H9 (cell line): ENCODE results near the gene LIN9. TPM values are rescaled to one million over a fixed set of nuclear protein-coding genes. Genes with fewer than 3 reads are reported as not detected.

Experiments
- DNase-seq: peaks from one replicate; pipeline ENCODE4 v3.0.0-alpha.2; 2017
- H2AFZ ChIP-seq: one replicate; pipeline ENCODE4 v1.6.1; 2013; ENCODE audit warnings: mild to moderate bottlenecking, low read length, control low read depth, moderate library complexity
- H2AK5ac ChIP-seq: 2 replicates; pipeline ENCODE4 v1.6.1; 2013; ENCODE audit warnings: low read length, control low read depth, mixed read lengths; ENCODE audit not compliant: insufficient read length
- H2BK120ac ChIP-seq: one replicate; pipeline ENCODE4 v1.6.1; 2013; ENCODE audit warnings: low read depth, mild to moderate bottlenecking, low read length, control low read depth, inconsistent platforms; ENCODE audit not compliant: poor library complexity, severe bottlenecking
- H2BK12ac ChIP-seq: 2 replicates; pipeline ENCODE4 v1.6.1; 2013; ENCODE audit warnings: low read length, control low read depth, mixed read lengths, low read depth; ENCODE audit not compliant: insufficient read length
- H2BK15ac ChIP-seq: 2 replicates; pipeline ENCODE4 v1.6.1; 2013; ENCODE audit warnings: low read depth, low read length, control low read depth
- H2BK20ac ChIP-seq: one replicate; pipeline ENCODE4 v1.6.1; 2013; ENCODE audit warnings: low read depth, mild to moderate bottlenecking, low read length, control low read depth, inconsistent platforms; ENCODE audit not compliant: poor library complexity, severe bottlenecking
- H2BK5ac ChIP-seq: 2 replicates; pipeline ENCODE4 v1.6.1; 2013; ENCODE audit warnings: low read length, control low read depth, mixed read lengths; ENCODE audit not compliant: insufficient read length
- H3K14ac ChIP-seq: 2 replicates; pipeline ENCODE4 v1.6.1; 2013; ENCODE audit warnings: low read length, control low read depth; ENCODE audit not compliant: insufficient read depth
- H3K18ac ChIP-seq: 2 replicates; pipeline ENCODE4 v1.6.1; 2013; ENCODE audit warnings: low read depth, mild to moderate bottlenecking, mixed read lengths, low read length, control low read depth; ENCODE audit not compliant: insufficient read length
- H3K23ac ChIP-seq: 2 replicates; pipeline ENCODE4 v1.6.1; 2013; ENCODE audit warnings: low read length, control low read depth, mixed read lengths, low read depth; ENCODE audit not compliant: insufficient read length
- H3K23me2 ChIP-seq: 2 replicates; pipeline ENCODE4 v1.6.1; 2013; ENCODE audit warnings: low read depth, mild to moderate bottlenecking, mixed read lengths, low read length, control low read depth; ENCODE audit not compliant: insufficient read length, poor library complexity, severe bottlenecking
- H3K27ac ChIP-seq: 2 replicates; pipeline ENCODE4 v1.5.1; 2013; ENCODE audit warnings: low read length, control low read depth, mixed read lengths, low read depth; ENCODE audit not compliant: insufficient read length
- H3K27me3 ChIP-seq: 2 replicates; pipeline ENCODE4 v1.6.1; 2013; ENCODE audit warnings: low read length, control low read depth, inconsistent platforms; ENCODE audit not compliant: insufficient read depth
- H3K4ac ChIP-seq: 2 replicates; pipeline ENCODE4 v1.6.1; 2013; ENCODE audit warnings: low read depth, mild to moderate bottlenecking, control low read depth, inconsistent platforms, low read length, moderate library complexity
- H3K4me1 ChIP-seq: 2 replicates; pipeline ENCODE4 v1.6.1; 2013; ENCODE audit warnings: low read length, control low read depth, inconsistent platforms; ENCODE audit not compliant: insufficient read depth
- H3K4me2 ChIP-seq: 2 replicates; pipeline ENCODE4 v1.6.1; 2013; ENCODE audit warnings: low read length, control low read depth, mixed read lengths; ENCODE audit not compliant: insufficient read length, insufficient read depth
- H3K56ac ChIP-seq: 2 replicates; pipeline ENCODE4 v1.6.1; 2013; ENCODE audit warnings: low read depth, mild to moderate bottlenecking, mixed read lengths, low read length, control low read depth; ENCODE audit not compliant: insufficient read length
- H3K79me1 ChIP-seq: 2 replicates; pipeline ENCODE4 v1.6.1; 2013; ENCODE audit warnings: low read depth, mild to moderate bottlenecking, moderate library complexity, low read length, control low read depth, inconsistent platforms; ENCODE audit not compliant: insufficient read depth, poor library complexity, severe bottlenecking
- H3K79me2 ChIP-seq: 2 replicates; pipeline ENCODE4 v1.6.1; 2013; ENCODE audit warnings: low read length, control low read depth, inconsistent platforms; ENCODE audit not compliant: insufficient read depth
- H3K9ac ChIP-seq: 2 replicates; pipeline ENCODE4 v1.6.1; 2013; ENCODE audit warnings: low read length, control low read depth, mixed read lengths; ENCODE audit not compliant: insufficient read length; ENCODE audit errors: extremely low read depth
- H3K9me3 ChIP-seq: one replicate; pipeline ENCODE4 v1.6.1; 2013; ENCODE audit warnings: low read depth, low read length, inconsistent platforms; ENCODE audit not compliant: control insufficient read depth
- H3T11ph ChIP-seq: one replicate; pipeline ENCODE4 v1.6.1; 2013; ENCODE audit warnings: mild to moderate bottlenecking, low read length, control low read depth, inconsistent platforms
- H4K20me1 ChIP-seq: one replicate; pipeline ENCODE4 v1.6.1; 2013; ENCODE audit not compliant: control insufficient read depth, insufficient read length, insufficient read depth
- H4K5ac ChIP-seq: 2 replicates; pipeline ENCODE4 v1.6.1; 2013; ENCODE audit warnings: low read depth, mild to moderate bottlenecking, mixed read lengths, low read length, control low read depth; ENCODE audit not compliant: insufficient read length
- H4K8ac ChIP-seq: replicated peaks from 2 replicates; pipeline ENCODE4 v1.6.1; 2013; ENCODE audit warnings: low read length, control low read depth, mixed read lengths, low read depth; ENCODE audit not compliant: insufficient read length
- H4K91ac ChIP-seq: 2 replicates; pipeline ENCODE4 v1.6.1; 2013; ENCODE audit warnings: low read depth, mild to moderate bottlenecking, moderate library complexity, mixed read lengths, low read length, control low read depth; ENCODE audit not compliant: insufficient read length
- H3K27ac Mint-ChIP-seq, 3 experiments: 2 replicates in 2 of 3; 3 replicates in 1 of 3; pipeline ENCODE4 v1.8.0; 2020 to 2021; ENCODE audit warnings: mixed read lengths in 3 of 3, mild to moderate bottlenecking in 1 of 3, moderate library complexity in 1 of 3
- H3K27me3 Mint-ChIP-seq: 2 replicates; pipeline ENCODE4 v1.8.0; 2021; ENCODE audit warnings: low read depth, mild to moderate bottlenecking, moderate library complexity, mixed read lengths
- H3K36me3 Mint-ChIP-seq, 3 experiments: 2 replicates in 2 of 3; 3 replicates in 1 of 3; pipeline ENCODE4 v1.8.0; 2020 to 2021; ENCODE audit warnings: low read depth in 3 of 3, mixed read lengths in 3 of 3; ENCODE audit not compliant: insufficient read depth in 1 of 3
- H3K4me1 Mint-ChIP-seq, 2 experiments: 2 replicates each; pipeline ENCODE4 v1.8.0; 2020; ENCODE audit warnings: mixed read lengths in 2 of 2
- H3K4me3 Mint-ChIP-seq, 2 experiments: 2 replicates in 1 of 2; 3 replicates in 1 of 2; pipeline ENCODE4 v1.8.0; 2020 to 2021; ENCODE audit warnings: mild to moderate bottlenecking in 2 of 2, mixed read lengths in 2 of 2, moderate library complexity in 1 of 2
- H3K9me3 Mint-ChIP-seq, 2 experiments: 2 replicates in 1 of 2; 3 replicates in 1 of 2; pipeline ENCODE4 v1.8.0; 2020; ENCODE audit warnings: mild to moderate bottlenecking in 2 of 2, mixed read lengths in 2 of 2, moderate library complexity in 1 of 2
- WGBS: extraction: QIAGEN DNeasy Blood & Tissue Kit; methylation state at CpG from one replicate; pipeline ENCODE4 v1.1.7; 2013; ENCODE audit warnings: missing lambda C conversion rate, low lambda C conversion rate, mixed read lengths; ENCODE audit not compliant: insufficient read length; ENCODE audit errors: extremely low coverage; 5-methylcytosine and 5-hydroxymethylcytosine counted together
- total RNA-seq: library from RNA; stranded (reverse); gene quantifications from 2 replicates; pipeline ENCODE4 v1.2.1, GENCODE V29; 2021
- TF ChIP-seq, protein P1 (sequence below): fragments of 200-600 bp; sonication (generic); conservative IDR thresholded peaks from 3 replicates; pipeline ENCODE4 v1.8.0; 2021; ENCODE audit warnings: antibody characterized with exemption, mild to moderate bottlenecking

Gene LIN9
- total RNA-seq, 1 experiment from 2014 or later, result 9.5 TPM

DNA sequence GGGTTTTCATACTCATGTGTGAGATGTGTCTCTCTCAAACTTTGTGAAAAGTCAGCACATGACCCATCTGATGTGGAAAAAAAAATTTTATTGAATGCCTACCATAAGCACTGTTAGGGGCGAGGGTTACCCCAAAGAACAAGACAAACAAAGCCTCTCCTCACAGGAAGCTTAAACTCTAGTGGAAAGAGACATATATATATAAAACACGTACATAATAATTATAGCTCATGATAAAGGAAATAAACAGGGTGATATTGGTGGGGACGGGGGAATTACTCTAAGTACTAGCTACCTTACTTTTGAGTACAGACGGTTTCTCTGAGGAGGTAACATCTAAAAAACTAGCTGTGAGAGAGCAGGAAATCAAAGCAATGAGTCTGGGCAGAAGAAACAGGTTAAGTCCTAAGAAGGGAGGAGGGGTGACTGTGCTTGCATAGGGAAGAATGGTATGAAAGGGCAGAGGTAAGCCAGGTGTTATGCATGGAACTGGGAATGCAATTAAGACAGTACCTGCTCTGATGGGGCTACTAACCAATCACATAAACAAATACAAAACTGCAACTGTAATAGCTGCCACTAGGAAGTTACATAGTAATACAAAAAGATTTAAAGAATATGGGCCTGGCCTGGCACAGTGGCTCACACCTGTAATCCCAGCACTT is 4.5 kb downstream of the LIN9 start:
- H3K18ac ChIP-seq, result no peak overlapping the region
- H3K27ac ChIP-seq, result no peak overlapping the region
- Mint-ChIP-seq H3K4me3 (peak overlapping the region in 1 of 2 experiments; percentile 8; a peak in 2 of 5 replicates), H3K4me1 (peaks cover 27 to 32% of the 10 kb centered on the region in 2 experiments), H3K27me3 (no peaks in the 10 kb centered on the region), H3K9me3 (no peaks in the 10 kb centered on the region), H3K27ac (peak overlapping the region; percentile 0 to 76 (median 42); a peak in 5 of 7 replicates), H3K36me3 (peaks cover 0 to 5% (median 1%) of the 10 kb centered on the region in 3 experiments; a peak in 4 of 7 replicates)
- H2AK5ac ChIP-seq, result no peak overlapping the region
- no peak overlapping the region for H2BK15ac ChIP-seq
- peaks cover 6% of the 10 kb centered on the region for H3K23me2 ChIP-seq
- H3K27me3 ChIP-seq, result no peaks in the 10 kb centered on the region
- H3K23ac ChIP-seq, result no peak overlapping the region
- no peak overlapping the region for H3K14ac ChIP-seq
- H2BK5ac ChIP-seq, result no peak overlapping the region
- H4K20me1 ChIP-seq, result no peaks in the 10 kb centered on the region
- no peak overlapping the region for H4K91ac ChIP-seq
- no peak for DNase-seq
- no peak overlapping the region for H3T11ph ChIP-seq
- TF ChIP-seq, protein P1, sequence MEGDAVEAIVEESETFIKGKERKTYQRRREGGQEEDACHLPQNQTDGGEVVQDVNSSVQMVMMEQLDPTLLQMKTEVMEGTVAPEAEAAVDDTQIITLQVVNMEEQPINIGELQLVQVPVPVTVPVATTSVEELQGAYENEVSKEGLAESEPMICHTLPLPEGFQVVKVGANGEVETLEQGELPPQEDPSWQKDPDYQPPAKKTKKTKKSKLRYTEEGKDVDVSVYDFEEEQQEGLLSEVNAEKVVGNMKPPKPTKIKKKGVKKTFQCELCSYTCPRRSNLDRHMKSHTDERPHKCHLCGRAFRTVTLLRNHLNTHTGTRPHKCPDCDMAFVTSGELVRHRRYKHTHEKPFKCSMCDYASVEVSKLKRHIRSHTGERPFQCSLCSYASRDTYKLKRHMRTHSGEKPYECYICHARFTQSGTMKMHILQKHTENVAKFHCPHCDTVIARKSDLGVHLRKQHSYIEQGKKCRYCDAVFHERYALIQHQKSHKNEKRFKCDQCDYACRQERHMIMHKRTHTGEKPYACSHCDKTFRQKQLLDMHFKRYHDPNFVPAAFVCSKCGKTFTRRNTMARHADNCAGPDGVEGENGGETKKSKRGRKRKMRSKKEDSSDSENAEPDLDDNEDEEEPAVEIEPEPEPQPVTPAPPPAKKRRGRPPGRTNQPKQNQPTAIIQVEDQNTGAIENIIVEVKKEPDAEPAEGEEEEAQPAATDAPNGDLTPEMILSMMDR, result no peak
- H3K4me2 ChIP-seq, result peak overlapping the region; percentile 11
- no peak overlapping the region for H4K8ac ChIP-seq
- H3K9ac ChIP-seq, result no peak overlapping the region
- H3K79me2 ChIP-seq, result peaks cover 6% of the 10 kb centered on the region; the same call in 1 of the 2 replicates
- H2BK120ac ChIP-seq, result no peak overlapping the region
- peaks cover 5% of the 10 kb centered on the region; the same call in 1 of the 2 replicates for H3K4me1 ChIP-seq
- no peaks in the 10 kb centered on the region for H3K9me3 ChIP-seq
- no CpG with 5 or more reads among the region's 4 CpGs for WGBS
- no peak overlapping the region for H4K5ac ChIP-seq
- no peak overlapping the region for H3K4ac ChIP-seq
- H2BK12ac ChIP-seq, result no peak overlapping the region
- H3K56ac ChIP-seq, result no peak overlapping the region
- H2AFZ ChIP-seq, result no peak overlapping the region
- H3K79me1 ChIP-seq, result peaks cover 14% of the 10 kb centered on the region
- no peak overlapping the region for H2BK20ac ChIP-seq
